Measurements from ENCODE around the gene EPS8L3.
"Not testable (repeated sequence)": the region's sequence is repeated elsewhere in the genome, so short reads cannot be mapped to it uniquely, and the experiment has no call there.

The EPS8L3 gene

DNA sequence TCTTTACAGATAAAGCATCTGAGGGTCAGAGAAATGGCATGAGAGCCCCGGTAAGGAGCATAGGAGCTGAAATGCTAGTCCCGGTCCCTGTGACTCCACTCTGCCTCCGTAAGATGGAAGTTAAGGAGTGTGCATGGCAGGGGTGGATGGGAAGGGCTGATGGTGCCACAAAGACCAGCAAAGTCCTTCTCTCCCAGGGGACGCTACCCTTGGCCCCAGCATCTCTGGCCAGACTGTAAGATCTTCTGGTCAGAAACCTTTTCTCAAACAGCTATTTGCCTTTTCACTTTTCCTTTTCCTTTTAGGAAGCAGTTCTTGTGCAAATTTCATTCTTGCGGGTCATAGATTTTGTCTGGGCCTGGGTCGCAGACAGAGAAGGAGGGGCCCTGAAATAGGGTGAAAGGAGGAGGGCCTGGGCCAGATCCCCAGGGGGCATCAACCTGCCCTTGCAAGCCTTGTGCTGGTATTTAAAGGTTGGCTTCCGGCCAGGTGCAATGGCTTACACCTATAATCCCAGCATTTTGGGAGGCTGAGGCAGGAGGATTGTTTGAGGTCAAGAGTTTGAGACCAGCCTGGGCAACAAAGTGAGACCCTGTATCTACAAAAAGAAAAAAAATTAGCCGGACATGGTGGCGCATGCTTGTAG lies 14.4 kb upstream of the EPS8L3 start:
- DNase-seq = no peak

DNA sequence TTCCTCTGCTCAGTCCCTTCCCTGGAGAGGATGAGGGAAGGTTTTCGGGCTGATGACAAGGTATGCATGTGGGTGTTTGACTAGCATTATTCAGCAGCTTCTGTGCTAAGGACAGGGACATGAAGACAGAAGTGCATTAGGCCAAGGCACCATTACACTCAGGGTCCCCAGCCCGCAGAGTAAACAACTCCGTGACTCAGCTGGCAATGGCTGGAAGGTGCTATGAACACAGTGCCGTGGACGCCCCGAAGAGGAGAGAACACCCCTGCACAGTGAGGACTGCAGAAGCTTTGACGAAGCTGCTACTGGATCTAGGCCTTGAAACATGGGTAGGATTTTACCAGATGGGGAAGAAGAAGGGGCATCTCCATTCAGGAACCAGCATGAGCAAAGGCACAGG lies 13.7 kb upstream of the EPS8L3 start:
- DNase-seq = no peak

DNA sequence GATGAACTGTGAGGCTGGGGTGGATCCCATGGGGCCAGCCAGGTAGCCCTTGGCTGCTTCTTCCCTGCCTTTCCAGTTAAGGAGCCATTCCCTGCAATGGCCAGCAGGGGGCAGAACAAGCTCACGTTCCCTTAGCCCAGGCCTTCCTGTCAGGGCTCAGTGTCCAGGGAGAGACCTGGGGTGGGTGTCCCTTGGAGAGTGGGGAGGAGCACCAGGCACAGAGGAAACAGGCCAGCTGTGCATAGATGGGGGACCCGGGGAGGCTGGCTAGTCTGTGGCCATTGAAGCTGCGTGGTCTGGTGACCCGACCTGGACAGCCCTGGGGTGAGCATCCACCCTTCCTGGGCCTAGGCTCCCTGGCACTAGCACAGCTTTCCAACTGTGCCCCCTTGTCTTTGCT lies 13.2 kb upstream of the EPS8L3 start:
- peak; percentile 87 for DNase-seq

DNA sequence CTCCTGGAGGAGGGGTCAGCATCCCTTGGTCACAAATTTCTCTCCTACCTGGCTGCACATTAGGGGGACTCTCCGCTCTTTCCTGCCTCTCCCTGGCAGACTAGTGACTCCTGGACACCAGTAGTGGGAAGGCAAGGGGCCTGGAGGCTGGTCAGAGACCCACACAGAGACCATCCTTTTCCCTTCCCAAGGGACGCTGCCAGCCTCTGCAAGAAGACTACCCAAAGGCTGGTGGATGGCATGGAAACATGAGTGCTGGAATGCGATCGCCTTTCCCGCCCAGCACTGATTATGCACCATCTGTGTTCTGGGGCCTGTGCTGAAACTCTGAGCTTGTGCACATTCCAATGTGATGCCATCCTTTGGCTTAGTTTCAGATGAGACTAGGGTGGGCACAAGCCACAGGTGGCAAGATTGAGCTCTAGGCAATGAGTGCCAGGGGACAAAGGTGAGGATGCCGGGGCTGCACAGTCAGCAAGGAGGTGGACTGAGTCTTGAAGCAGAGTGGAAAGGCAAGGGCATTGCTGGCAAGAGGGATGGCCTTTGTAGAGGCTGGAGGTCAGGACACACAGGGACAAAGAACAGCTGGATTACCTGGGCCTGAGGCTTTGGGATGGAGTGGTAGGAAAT lies 12.6 kb upstream of the EPS8L3 start:
- DNase-seq = no peak

DNA sequence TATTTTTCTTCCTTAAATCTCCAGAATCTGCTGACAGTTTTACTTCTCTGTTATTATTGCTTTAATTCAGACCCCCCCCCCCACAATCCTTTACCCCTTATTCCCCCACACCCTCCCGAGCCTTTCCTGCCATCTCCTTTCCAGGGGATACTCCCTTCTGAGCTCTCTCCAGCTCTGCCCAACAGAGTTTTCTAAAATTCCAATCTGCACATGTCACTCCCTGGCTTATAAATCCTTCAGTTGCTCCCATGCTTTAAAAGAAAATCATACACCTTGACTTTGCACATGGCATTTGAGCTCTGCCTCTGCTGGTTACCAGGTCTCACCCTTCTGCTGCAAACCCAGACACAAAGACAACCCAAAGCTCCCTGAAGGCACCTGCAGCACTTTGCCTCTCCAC lies 11.7 kb upstream of the EPS8L3 start:
- peak; percentile 51 for DNase-seq

DNA sequence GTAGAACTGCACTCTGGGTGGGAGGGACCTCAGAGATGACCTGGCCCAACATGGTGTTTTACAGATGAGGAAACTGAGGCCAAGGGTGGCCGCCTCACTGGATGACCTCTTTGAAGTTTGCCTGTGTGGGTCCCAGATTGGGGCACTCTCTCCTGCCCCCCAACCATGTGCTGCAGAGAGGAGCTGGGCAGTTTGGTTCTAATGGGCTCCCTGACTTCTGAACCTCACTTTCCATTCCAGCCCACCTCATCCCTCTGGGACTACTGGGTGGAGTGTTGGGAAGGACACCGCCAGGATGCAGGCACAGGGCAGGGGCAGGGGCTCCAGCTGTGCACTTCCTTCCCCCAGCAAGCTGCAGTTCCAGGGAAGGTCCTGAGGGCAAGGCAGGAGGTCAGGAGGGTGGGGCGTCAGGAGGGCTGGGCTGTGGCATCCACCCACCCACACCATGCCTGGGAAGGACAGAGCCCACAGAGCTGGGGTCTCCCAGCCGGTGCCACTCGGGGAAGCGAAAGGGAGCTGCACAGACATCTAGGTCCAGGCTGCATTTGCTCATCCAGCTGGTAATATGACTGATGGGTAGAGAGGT lies 10.3 kb upstream of the EPS8L3 start:
- DNase-seq = no peak

DNA sequence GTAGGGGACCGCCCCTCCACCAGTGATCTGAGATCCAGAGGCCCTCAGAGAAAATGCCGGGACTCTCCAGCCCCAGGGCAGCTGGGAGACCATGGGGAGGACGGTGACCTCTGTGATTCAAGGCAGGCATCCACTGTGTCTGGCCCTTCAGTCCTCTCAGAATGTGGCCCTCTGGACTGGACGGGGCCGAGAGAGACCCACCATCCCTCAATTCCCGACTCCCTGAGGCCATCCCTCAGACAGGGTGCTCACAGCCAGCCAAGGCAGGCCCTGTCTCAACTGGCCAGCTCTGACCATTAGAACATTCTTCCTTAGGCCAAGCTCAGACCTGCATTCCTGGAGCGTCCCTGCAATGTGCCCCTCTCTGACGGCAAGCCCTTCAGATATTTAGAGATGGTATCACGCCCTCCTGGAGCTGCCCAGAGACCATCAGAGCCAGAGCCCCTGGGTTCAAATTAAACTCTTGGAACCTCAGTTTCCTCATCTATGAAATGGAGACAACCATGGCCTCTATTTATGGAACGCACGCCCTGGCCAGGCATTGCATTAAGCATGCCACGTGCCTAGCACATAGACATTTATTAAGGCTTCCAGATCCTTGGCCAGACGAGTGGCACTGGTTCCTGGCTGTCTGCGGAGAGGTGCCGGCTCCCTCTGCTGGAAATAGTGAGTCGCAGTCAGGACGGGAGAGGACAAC lies 9.6 kb upstream of the EPS8L3 start:
- DNase-seq = peak; percentile 92

DNA sequence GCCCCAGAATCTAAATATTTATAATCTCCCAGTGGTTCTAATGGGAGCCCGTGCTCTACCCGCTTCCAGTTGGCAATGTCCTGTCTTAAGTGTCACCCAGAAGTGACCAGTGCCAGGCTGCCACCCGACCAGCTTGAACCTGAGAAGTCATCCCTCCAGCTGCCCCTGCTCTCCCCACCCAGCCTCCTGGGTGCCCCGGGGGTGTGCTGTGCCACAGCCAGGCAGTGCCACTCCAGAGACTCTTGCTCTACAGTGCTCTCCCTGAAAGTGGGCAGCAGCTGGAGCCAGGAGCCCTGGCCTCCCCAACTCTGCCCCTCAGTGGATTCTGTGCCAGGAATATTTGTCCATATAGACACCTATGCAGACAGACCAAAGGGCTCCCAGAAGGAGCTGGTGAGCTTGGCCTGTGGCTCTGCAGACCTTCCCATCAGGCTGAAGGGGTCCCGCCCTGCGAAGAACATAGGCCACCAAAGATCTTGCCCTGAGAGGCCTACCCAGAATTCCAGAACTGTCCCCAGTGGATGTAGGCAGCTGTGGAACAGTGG lies 9.0 kb upstream of the EPS8L3 start:
- DNase-seq = no peak

DNA sequence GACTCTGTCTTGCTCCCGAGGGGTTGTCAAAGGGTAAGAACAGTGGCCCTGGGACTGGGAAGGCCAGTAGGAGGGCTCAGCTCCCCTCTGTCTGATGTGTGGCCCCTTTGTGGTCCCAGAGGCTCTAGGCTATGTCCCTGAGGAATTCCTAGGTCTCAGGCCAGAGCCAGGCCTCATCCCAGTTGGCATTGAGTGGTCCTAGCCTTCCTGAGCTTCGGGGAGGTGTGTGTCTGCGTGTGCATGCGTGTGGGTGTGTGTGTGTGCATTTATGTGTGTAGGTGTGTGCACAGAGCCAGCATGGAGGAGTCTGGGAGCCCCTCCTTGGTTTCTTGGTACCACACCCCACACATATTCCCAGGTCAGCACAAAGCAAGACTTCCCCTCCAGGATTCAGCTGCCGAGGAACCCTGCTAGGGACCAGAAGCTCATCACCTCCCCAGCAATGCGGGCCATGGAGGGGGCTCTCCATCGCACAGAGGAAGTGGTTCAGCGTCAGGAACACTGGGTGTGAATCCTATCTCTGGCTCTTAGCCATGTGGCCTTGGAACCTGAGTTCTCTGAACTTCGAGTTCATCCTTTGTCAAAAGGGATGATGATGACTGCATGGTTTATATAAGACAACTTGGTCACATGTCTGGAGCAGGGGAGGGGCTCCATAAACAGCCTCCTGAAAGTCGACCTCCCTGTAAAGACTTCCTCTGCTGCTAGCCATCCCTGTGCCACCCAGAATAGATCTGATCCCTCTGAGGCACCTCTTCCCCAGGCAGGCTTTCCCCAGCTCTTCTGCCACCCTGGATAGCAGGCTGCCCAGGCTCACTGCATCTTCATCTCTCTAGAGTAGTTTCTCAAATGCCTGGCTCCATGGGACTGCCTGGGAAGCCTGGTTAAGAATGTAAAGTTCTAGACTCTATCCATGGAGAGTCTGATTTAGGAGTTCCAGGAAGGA lies 8.3 kb upstream of the EPS8L3 start:
- DNase-seq = no peak

DNA sequence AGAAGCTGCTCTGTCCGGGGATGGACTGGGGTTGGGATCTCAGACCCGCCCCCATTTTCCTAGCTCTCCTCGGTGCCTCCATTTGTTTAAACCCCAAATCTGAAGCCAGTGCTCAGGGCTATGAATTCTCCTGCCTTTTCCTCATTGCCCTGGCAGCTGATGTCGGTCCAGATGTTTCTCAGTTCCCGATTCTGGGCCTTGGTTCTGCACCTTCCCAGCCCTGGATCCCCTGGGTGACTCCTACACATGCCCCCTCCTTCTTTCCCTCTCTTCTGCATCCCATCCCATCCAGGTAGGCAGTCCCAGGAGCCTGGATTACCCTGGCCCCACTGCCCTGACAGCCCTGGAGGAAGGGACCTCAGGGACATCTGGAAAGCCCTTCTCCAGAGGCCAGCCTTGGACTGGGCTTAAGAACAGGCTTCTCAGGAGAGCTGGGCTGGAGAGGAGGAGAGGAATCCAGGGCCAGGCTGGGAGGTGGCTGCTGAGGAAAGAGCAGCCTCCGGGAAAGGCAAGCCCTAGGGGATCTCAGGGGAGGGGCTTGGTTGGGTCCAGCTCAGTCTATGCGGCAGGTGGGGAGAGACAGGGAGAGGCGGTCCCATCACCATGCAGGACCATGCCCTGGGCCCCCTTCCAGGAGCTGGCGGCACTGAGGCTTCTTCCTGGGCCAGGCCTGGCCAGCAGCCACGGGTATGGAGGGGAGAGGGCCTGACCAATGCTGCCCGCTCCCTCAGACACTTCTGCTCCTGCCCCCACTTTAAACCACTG lies 6.8 kb upstream of the EPS8L3 start:
- no peak for DNase-seq

DNA sequence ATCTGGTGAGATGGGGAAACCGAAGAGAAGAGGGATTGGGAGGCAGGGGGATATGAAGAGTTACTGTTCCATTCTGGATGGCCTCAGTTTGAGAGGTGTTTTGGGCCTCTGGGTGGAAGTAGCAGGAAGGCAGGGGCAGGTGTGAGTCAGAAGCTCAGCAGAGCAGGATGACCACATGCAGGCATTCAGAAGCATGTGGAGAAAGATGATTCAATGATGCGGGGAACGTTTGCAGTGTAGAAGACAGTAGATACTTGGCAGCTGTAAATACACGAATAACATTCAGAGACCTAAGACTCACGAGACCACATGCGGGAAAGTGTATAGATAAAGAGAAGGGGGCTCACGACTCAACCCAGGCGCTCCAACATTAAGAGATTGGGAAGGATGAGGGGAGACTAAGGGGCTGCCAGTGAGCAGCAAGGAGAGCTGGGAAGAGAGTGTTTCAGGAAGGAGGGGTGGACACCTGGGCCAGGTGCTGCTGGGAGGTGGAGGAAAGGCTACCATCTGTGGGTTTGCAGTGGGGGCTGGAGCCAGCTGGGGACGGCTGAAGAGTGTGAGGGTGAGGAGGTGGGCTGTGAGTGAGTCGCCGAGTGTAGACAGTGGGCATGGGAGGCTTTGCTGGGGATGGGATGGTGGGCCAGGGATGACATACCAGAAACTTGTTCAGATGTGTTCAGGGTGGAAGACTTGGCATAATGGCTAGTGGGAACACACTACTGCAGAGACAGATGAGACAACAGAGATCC lies 5.8 kb upstream of the EPS8L3 start:
- peak; percentile 68 for DNase-seq

DNA sequence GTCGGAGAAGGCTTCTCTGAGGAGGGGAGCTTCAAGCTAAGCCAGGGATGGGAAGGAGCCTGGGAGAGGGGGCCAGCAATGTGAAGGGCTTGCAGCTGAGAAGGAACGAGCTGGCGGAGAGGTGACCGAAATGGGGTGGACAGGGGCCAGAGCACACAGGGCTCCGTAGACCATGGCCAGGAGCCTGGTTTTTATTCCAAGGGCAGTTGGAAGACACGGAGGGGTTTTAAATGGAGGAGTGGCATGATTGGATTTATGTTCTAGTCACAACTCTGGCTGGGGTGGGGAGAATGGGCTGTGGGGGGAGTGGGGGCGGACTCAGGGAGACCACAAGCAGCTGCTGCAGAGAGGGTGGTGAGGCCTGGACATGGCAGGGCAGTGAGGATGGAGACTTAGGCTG lies 5.1 kb upstream of the EPS8L3 start:
- no peak for DNase-seq

DNA sequence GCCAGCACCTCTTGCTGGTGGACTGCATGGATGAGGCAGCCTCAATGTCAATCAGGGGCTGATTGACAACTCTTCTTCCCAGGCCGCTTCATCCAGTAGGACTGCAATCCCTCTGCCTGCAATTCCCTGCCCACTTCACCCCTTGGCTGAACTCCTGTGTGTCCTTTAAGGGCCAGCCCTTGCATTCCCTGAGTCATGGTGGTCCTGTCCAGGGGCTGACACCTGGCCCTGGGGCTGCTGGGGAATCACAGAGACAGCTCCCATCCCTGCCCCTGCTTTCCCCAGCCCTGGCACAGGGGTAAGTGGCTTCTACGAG lies 4.6 kb upstream of the EPS8L3 start:
- no peak for DNase-seq

DNA sequence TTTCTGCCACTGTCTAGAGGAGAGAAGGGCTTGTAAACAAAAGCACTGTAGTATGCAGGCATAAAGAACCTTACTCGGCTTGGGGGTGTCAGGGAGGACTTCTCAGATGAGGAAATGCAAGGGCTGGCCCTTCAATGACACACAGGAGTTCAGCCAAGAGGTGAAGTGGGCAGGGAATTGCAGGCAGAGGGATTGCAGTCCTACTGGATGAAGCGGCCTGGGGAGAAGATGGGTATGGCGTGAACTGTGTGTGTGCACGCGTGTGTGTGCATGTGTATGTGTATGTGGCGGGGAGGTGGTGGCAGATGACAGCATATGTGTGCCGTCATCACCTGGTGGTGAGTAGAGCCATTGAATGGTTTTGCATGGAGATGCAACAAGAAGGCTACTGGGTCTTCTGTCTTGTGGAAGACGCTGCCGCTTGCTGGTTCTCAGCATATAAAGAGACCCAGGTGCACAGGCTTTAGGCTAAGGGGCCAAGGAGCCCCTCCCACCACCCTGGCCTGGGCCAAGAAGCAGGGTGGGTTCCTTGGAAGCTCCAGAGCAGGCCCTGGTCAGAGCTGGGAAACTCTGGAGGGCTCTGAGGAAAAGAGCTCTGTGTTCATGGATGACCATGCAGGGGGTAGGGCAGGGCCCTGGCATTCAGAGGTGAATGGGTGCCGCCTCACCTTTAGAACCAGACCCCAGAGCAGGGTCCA lies 4.1 kb upstream of the EPS8L3 start:
- DNase-seq = no peak

DNA sequence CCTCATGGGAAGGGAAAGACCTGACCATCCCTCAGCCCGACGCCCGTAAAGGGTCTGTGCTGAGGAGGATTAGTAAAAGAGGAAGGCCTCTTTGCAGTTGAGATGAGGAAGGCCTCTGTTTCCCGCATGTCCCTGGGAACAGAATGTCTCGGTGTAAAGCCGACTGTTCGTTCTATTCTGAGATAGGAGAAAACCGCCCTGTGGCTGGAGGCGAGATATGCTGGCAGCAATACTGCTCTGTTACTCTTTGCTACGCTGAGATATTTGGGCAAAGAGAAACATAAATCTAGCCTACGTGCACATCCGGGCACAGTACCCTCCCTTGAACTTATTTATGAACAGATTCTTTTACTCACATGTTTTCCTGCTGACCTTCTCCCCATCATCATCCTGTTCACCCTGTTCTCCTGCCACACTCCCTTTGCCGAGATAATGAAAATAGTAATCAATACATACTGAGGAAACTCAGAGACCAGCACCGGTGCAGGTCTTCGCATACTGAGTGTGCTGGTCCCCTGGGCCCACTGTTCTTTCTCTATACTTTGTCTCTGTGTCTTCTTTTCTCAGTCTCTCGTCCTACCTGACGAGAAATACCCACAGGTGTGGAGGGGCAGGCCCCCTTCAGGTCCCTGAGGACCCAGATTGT lies 3.4 kb upstream of the EPS8L3 start:
- not testable (repeated sequence) for DNase-seq

DNA sequence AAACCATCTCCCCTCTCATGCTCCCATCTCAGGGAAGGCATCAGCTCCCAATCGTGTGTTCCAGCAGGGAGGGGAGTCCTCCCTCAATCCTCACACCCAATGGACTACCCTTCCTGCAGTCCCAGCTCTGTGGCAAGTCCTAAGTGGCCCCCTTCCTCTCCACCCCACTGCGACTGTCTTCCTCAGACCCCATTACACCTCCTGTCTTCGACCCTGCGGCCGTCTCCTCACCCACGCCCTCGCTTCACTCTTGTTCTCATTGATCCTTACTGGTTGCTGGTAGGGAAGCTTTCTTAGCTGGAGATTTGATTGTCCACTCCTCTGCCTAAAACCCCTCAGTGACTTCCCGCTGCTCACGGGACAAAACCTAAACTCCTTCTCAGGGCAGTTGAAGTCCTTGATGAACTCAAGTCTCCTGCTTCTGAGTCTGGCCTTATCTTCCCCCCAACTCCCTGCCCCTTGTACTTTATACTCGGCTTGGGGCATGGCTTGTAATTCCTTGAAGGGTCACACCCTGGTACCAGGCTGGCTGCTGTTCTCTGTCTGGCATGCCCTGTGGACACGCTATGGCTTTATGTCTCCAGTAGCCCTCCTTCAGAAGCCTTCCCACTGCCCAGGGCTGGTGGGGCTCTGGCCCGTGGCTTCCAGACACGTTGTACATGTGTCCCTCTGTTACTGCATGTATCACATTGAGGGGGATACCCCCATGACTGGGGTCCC lies 2.3 kb upstream of the EPS8L3 start:
- DNase-seq = no peak

DNA sequence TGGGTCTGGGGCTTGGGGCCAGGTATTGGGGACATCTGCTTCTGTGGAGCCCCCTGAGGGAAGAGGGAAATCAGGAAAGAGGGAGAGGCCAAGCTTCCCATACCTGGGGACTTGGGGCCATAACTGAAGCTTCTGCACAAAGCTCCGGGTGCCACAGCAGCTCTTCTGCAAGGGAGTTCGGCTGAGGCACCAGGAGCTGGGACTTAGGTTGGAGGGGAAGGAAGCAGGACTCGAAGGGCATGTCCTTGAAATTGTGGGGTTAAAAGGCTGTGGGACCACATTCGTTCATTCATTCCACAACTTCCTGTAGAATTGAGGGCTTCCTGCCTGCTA lies 1.7 kb upstream of the EPS8L3 start:
- DNase-seq = no peak

DNA sequence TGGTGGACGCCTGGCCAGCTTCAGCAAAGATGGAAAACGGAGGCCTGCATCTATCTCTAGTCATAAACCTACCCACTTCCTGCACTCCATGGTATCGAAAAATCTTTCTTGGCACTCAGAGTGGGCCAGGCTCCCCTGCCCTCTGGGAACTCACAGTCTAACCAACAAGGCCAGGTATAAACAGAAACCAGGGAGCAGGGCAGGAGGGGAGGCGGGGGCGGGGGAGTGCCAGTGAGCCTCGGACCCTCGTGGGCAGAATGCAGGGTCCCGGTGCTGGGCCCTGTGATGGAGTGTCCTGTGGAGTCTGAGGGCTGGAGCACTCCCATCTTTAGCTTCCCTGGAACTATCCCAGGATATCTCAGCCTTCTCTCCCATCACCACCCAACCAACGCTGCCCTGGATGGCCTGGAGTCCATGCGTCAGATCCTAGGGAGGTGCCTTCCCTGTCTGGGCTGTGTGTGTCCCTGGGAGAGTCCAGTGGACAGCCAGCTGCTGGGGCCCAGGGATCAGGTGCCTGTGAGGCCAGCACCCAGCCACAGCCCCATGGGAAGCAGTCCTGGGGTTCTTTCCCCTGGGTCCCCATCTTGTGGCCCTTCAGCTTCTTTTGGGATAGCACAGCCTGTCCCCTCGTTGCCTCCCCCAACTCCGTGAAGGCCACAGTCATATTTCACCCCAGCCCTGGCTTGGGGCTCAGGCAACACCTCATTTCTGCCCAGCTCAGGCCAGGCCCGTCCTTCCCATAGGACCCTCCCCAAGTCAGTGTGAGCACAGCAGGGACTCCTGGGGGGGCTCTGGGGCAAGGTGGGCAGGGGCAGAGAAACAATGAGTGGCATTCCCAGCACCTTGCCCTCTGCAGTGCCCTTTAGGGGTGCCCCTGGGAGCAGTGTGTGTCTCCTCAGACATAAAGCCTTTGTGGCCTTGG lies 1.1 kb upstream of the EPS8L3 start:
- DNase-seq = no peak

All from fibroblast of skin of scalp (primary cell).